Stomach (tissue), 9 donors: ENCODE data around the gene BHLHE23. TPM values are rescaled to one million over a fixed set of nuclear protein-coding genes. Genes with fewer than 3 reads are reported as not detected.

Source experiments
- DNase-seq, 2 donors: peaks; one replicate each; pipeline versions ENCODE4 v3.0.0 to v3.0.0-alpha.2; 2013 to 2019
- H3K27ac ChIP-seq, 5 donors: fragments of 200-600 bp in 4 of 5; sonication (generic) in 4 of 5; one replicate each; pipeline ENCODE4 v1.5.1; 2013 to 2019; ENCODE audit warnings: mild to moderate bottlenecking in 1 of 5, moderate library complexity in 1 of 5
- H3K27me3 ChIP-seq, 3 donors: fragments of 200-600 bp; sonication (generic); one replicate each; pipeline ENCODE4 v1.5.1; 2017 to 2019; ENCODE audit warnings: mixed run types in 1 of 3
- H3K36me3 ChIP-seq, 4 donors: fragments of 200-600 bp; sonication (generic); 1 replicate in 3 of 4; 2 replicates in 1 of 4; pipeline ENCODE4 v1.5.1; 2016 to 2019
- H3K4me1 ChIP-seq, 4 donors: fragments of 200-600 bp; sonication (generic); one replicate each; pipeline ENCODE4 v1.5.1; 2016 to 2019
- H3K4me3 ChIP-seq, 4 donors: fragments of 200-600 bp; sonication (generic) in 3 of 4; one replicate each; pipeline ENCODE4 v1.5.1; 2016 to 2019; ENCODE audit warnings: mild to moderate bottlenecking in 1 of 4
- H3K9me3 ChIP-seq, 4 donors: fragments of 200-600 bp; sonication (generic); one replicate each; pipeline ENCODE4 v1.5.1; 2016 to 2019
- EP300 ChIP-seq: sonication (generic); formaldehyde crosslinking; IDR thresholded peaks from one replicate; pipeline ENCODE4 v1.6.1; 2017; ENCODE audit warnings: antibody characterized with exemption
- POLR2A ChIP-seq, 4 donors: fragments of 450-650 bp; IDR thresholded peaks; one replicate each; pipeline ENCODE4 v1.6.1; 2016; ENCODE audit warnings: antibody characterized with exemption in 4 of 4, control low read depth in 2 of 4, mild to moderate bottlenecking in 1 of 4, moderate library complexity in 1 of 4
- POLR2AphosphoS5 ChIP-seq, 3 donors: sonication (generic); formaldehyde crosslinking; IDR thresholded peaks; one replicate each; pipeline ENCODE4 v1.6.1; 2016; ENCODE audit warnings: antibody characterized with exemption in 3 of 3
- WGBS, 5 donors: extraction: QIAGEN DNeasy Blood & Tissue Kit in 3 of 5; methylation state at CpG; one replicate each; pipeline versions ENCODE4 v1.1.5 to v1.1.7; 2013 to 2018; 5-methylcytosine and 5-hydroxymethylcytosine counted together
- intact Hi-C: fragments of 100-400 bp; cut with DNase I; formaldehyde crosslinking; loops from one replicate; pipeline ENCODE4 v1.15.1; 2023; ENCODE audit warnings: low total_unique reads
- polyA plus RNA-seq, 3 donors: library from polyadenylated mRNA; stranded (reverse); fragments of 200-250 nt; gene quantifications; one replicate each; pipeline ENCODE4 v1.2.3, GENCODE V29; 2013
- total RNA-seq, 5 donors: library from RNA; depleted of rRNA; stranded (reverse); fragments of >200 nt; gene quantifications; one replicate each; pipeline versions ENCODE4 v1.1.0 to v1.2.3, GENCODE V29; 2014 to 2016
- TF ChIP-seq, protein P1 (sequence below), 7 experiments: fragments of 450-650 bp in 4 of 7; fragments of 200-600 bp in 3 of 7; sonication (generic) in 3 of 7; IDR thresholded peaks; one replicate each; pipeline ENCODE4 v1.5.1; 2016 to 2019; ENCODE audit warnings: antibody characterized with exemption in 7 of 7, control low read depth in 2 of 7, mild to moderate bottlenecking in 1 of 7
- donor health status: healthy with polysubstance abuse.
- donor health status: Bipolar disorder and iron deficiency.
- donor health status: healthy.

BHLHE23 gene
- total and polyA plus RNA-seq, 8 donors = 0.55 TPM; not detected in 7

DNA sequence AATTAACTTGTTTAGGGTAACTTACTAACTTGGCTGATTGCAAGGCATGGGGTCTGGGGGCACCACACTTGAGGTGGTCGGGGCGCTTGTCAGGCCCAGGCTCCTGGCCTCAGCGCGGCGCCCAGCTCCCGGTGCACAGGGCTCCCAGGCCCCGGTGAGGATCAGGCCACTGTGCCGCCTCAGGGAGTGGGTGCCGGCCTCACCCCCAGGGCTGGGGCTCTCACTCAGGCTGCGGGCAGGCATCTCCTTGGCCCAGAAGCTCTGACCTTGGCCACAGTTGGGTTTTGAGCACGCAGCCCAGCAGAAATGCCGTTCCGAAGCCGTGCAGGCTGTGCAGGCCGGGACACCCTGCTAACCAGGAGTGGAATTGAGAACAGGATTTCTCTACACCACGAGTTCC, 37.8 kb upstream of the BHLHE23 start:
- H3K27ac ChIP-seq = no peak overlapping the region

DNA sequence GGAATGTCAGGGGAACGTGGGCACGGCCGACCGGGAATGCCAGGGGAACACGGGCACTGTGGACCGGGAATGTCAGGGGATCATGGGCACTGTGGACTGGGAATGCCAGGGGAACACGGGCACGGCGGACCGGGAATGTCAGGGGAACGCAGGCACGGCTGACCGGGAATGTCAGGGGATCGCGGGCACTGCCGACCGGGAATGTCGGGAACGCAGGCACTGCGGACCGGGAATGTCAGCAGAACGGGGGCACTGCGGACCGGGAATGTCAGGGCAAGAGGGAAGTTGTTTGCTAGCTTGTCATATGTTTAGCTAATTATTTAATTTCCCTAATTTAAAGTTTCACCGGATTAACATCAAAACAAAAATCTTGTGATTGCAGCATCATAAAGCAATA, 37.4 kb upstream of the BHLHE23 start:
- 83 to 89% (median 86%) methylated on average over 24 to 25 of the region's 25 CpGs for WGBS, 5 donors
- no peaks in the 10 kb centered on the region for H3K36me3 ChIP-seq
- DNase-seq = no peak
- H3K27me3 ChIP-seq = peaks cover 0 to 90% (median 20%) of the 10 kb centered on the region in 3 donors
- TF ChIP-seq POLR2A (IDR thresholded peaks at IDR 0.05) (no peak), POLR2AphosphoS5 (IDR thresholded peaks at IDR 0.05) (no peak), EP300 (no peak)
- TF ChIP-seq, protein P1, sequence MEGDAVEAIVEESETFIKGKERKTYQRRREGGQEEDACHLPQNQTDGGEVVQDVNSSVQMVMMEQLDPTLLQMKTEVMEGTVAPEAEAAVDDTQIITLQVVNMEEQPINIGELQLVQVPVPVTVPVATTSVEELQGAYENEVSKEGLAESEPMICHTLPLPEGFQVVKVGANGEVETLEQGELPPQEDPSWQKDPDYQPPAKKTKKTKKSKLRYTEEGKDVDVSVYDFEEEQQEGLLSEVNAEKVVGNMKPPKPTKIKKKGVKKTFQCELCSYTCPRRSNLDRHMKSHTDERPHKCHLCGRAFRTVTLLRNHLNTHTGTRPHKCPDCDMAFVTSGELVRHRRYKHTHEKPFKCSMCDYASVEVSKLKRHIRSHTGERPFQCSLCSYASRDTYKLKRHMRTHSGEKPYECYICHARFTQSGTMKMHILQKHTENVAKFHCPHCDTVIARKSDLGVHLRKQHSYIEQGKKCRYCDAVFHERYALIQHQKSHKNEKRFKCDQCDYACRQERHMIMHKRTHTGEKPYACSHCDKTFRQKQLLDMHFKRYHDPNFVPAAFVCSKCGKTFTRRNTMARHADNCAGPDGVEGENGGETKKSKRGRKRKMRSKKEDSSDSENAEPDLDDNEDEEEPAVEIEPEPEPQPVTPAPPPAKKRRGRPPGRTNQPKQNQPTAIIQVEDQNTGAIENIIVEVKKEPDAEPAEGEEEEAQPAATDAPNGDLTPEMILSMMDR (IDR thresholded peaks at IDR 0.05) = no peak
- no peaks in the 10 kb centered on the region for H3K9me3 ChIP-seq
- intact Hi-C loops = no loop called here
- no peaks in the 10 kb centered on the region for H3K4me1 ChIP-seq
- no peak overlapping the region for H3K4me3 ChIP-seq
- no peak overlapping the region for H3K27ac ChIP-seq

More for the DNA sequence above, 37.8 kb upstream of the BHLHE23 start:
- Histone ChIP-seq H3K36me3 (no peaks in the 10 kb centered on the region), H3K4me1 (no peaks in the 10 kb centered on the region), H3K4me3 (no peak overlapping the region), H3K27me3 (peaks cover 0 to 90% (median 21%) of the 10 kb centered on the region in 3 donors), H3K9me3 (no peaks in the 10 kb centered on the region)
- intact Hi-C loops = no loop called here
- TF ChIP-seq POLR2A (IDR thresholded peaks at IDR 0.05) = no peak
- no peak for TF ChIP-seq POLR2AphosphoS5 (IDR thresholded peaks at IDR 0.05)
- no peak for DNase-seq
- 67 to 81% (median 77%) methylated on average over 15 to 16 of the region's 16 CpGs for whole genome bisulfite sequencing, 5 donors

DNA sequence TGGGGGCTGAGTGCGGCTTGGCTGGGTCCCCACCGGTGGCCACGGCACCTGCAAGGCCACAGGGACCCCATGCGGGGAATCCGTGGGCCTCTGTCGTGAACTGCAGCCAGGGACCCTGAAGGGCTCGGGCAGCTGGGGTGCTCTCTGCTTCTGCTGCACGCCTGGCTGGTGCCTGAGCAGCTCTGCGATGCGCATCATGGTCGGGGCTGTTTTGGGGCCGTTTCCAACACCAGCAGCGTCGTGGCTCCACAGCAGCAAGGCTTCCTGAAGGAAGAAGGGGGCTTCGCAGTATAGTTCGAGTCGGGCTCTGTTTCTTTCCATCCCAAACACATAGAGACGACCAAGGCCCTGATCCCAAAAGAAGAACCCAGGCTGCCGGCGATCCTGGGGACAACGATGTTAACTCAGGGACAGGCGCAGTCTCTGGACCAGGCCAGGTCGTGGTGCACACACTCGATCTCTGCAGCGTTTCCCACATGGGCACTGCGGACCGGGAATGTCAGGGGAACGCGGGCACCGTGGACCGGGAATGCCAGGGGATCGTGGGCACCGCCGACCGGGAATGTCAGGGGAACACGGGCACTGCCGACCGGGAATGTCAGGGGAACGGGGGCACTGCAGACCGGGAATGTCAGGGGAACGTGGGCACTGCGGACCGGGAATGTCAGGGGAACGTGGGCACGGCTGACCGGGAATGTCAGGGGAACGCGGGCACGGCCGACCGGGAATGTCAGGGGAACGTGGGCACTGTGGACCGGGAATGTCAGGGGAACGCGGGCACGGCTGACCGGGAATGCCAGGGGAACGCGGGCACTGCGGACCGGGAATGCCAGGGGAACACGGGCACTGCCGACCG, 36.8 kb upstream of the BHLHE23 start:
- DNase-seq = no peak
- Histone ChIP-seq H3K4me1 (no peaks in the 10 kb centered on the region), H3K9me3 (no peaks in the 10 kb centered on the region), H3K27ac (no peak overlapping the region), H3K4me3 (no peak overlapping the region), H3K36me3 (no peaks in the 10 kb centered on the region), H3K27me3 (peaks cover 0 to 93% (median 20%) of the 10 kb centered on the region in 3 donors)
- WGBS, 5 donors = 86 to 88% (median 88%) methylated on average over 49 to 64 of the region's 64 CpGs
- TF ChIP-seq, protein P1 (IDR thresholded peaks at IDR 0.05) = no peak
- TF ChIP-seq POLR2AphosphoS5 (IDR thresholded peaks at IDR 0.05) (no peak), POLR2A (IDR thresholded peaks at IDR 0.05) (no peak), EP300 (no peak)
- intact Hi-C loops = no loop called here

DNA sequence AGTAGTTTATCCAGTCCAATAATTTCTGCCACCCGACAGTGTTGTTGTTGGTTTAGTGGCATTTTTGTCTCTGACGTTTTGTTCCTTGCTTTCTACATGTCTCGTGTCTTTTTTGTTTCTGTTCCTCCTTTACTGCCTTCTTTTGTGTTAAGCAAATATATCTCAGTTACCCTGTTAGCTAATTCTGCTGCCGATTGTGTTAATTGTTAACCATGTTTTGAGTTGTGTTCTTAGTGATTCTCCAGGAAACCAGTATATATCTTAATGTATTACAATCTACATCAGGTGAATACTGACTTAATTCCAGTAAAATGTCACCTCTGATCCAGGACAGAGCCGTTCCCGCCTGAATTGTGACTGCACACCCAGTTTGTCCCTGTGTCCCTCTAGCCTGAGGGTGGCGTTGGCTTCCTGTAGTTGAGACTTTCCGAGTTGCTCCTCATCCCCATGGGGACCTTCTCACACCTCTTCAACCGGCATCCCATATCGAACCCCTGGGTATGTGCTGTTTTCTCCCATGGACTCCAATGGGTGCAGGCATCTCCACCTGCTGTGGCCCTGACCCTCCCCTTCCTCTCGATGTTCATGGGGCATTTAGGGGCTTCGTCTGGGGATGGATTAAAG, 35.8 kb upstream of the BHLHE23 start:
- intact Hi-C loops = no loop called here
- Histone ChIP-seq H3K36me3 (no peaks in the 10 kb centered on the region), H3K27ac (no peak overlapping the region), H3K4me1 (no peaks in the 10 kb centered on the region), H3K9me3 (no peaks in the 10 kb centered on the region), H3K27me3 (peaks cover 0 to 93% (median 24%) of the 10 kb centered on the region in 3 donors), H3K4me3 (no peak overlapping the region)
- TF ChIP-seq POLR2A (IDR thresholded peaks at IDR 0.05) = no peak
- TF ChIP-seq, protein P1 (IDR thresholded peaks at IDR 0.05) = no peak
- TF ChIP-seq POLR2AphosphoS5 (IDR thresholded peaks at IDR 0.05) = no peak
- no peak for TF ChIP-seq EP300
- DNase-seq = no peak
- 45 to 60% (median 51%) methylated on average over 12 of the region's 12 CpGs for WGBS, 5 donors
